ENCODE data around the gene LYAR.

LYAR gene

GRCh38 chr4:4281787-4282186 lies 8.2 kb downstream of the LYAR start:
- Histone ChIP-seq H3K27ac (ENCODE audit: low read depth, low read length) (no peak overlapping the region), H3K9ac (ENCODE audit: low read length) (no peak overlapping the region), H4K20me1 (ENCODE audit: low read depth, low read length) (no peaks in the 10 kb centered on the region), H3K79me2 (ENCODE audit: insufficient read depth, low read length) (peaks cover 22% of the 10 kb centered on the region), H3K4me2 (ENCODE audit: low read depth, low read length, poor library complexity, severe bottlenecking) (no peak overlapping the region), H3K36me3 (ENCODE audit: low read length) (peaks cover 49% of the 10 kb centered on the region), H3K9me2 (replicated peaks; ENCODE audit: insufficient read depth, low read length) (no peaks in the 10 kb centered on the region), H3K4me3 (ENCODE audit: insufficient read depth, low read length, poor library complexity, severe bottlenecking) (no peak overlapping the region), H2AFZ (ENCODE audit: low read depth, low read length, severe bottlenecking) (no peak overlapping the region), H3K27me3 (ENCODE audit: low read length) (no peaks in the 10 kb centered on the region), H3F3A (ENCODE audit: insufficient read depth) (peaks cover 6% of the 10 kb centered on the region; the same call in 1 of the 2 replicates), H3K9me3 (ENCODE audit: insufficient read depth, low read length) (no peaks in the 10 kb centered on the region)
- TF ChIP-seq EZH2phosphoT487 (conservative IDR thresholded peaks at IDR 0.05; ENCODE audit: low read length), result no peak
- TF ChIP-seq CTCF (IDR thresholded peaks at IDR 0.05; ENCODE audit: insufficient read depth, low read length, poor library complexity, severe bottlenecking), result no peak

- no peak for TF ChIP-seq CTCF (IDR thresholded peaks at IDR 0.05; ENCODE audit: insufficient read depth, low read length, poor library complexity, severe bottlenecking)
- no peak for TF ChIP-seq EZH2phosphoT487 (conservative IDR thresholded peaks at IDR 0.05; ENCODE audit: low read length)
- H3K9me2 ChIP-seq (replicated peaks; ENCODE audit: insufficient read depth, low read length), result no peaks in the 10 kb centered on the region
- H3F3A ChIP-seq (ENCODE audit: insufficient read depth), result peaks cover 6% of the 10 kb centered on the region; the same call in 1 of the 2 replicates
- no peak overlapping the region for H3K9ac ChIP-seq (ENCODE audit: low read length)
- H2AFZ ChIP-seq (ENCODE audit: low read depth, low read length, severe bottlenecking), result no peak overlapping the region
- H3K79me2 ChIP-seq (ENCODE audit: insufficient read depth, low read length), result no peaks in the 10 kb centered on the region
- H4K20me1 ChIP-seq (ENCODE audit: low read depth, low read length), result no peaks in the 10 kb centered on the region
- H3K9me3 ChIP-seq (ENCODE audit: insufficient read depth, low read length), result no peaks in the 10 kb centered on the region
- H3K27me3 ChIP-seq (ENCODE audit: low read length), result no peaks in the 10 kb centered on the region
- no peak overlapping the region for H3K4me2 ChIP-seq (ENCODE audit: low read depth, low read length, poor library complexity, severe bottlenecking)
- peaks cover 44% of the 10 kb centered on the region for H3K36me3 ChIP-seq (ENCODE audit: low read length)
- H3K4me3 ChIP-seq (ENCODE audit: insufficient read depth, low read length, poor library complexity, severe bottlenecking), result no peak overlapping the region
- no peak overlapping the region for H3K27ac ChIP-seq (ENCODE audit: low read depth, low read length)
Observed at GRCh38 chr4:4277531-4277930, 12.4 kb downstream of the LYAR start.

GRCh38 chr4:4274226-4274625 lies 15.7 kb downstream of the LYAR start:
- Histone ChIP-seq H3K4me3 (ENCODE audit: insufficient read depth, low read length, poor library complexity, severe bottlenecking) (no peak overlapping the region), H3K9me3 (ENCODE audit: insufficient read depth, low read length) (no peaks in the 10 kb centered on the region), H3K9me2 (replicated peaks; ENCODE audit: insufficient read depth, low read length) (no peaks in the 10 kb centered on the region), H3K79me2 (ENCODE audit: insufficient read depth, low read length) (no peaks in the 10 kb centered on the region), H2AFZ (ENCODE audit: low read depth, low read length, severe bottlenecking) (no peak overlapping the region), H3F3A (ENCODE audit: insufficient read depth) (peaks cover 5% of the 10 kb centered on the region; the same call in 1 of the 2 replicates), H3K27me3 (ENCODE audit: low read length) (no peaks in the 10 kb centered on the region), H4K20me1 (ENCODE audit: low read depth, low read length) (no peaks in the 10 kb centered on the region), H3K36me3 (ENCODE audit: low read length) (peaks cover 43% of the 10 kb centered on the region), H3K9ac (ENCODE audit: low read length) (no peak overlapping the region), H3K4me2 (ENCODE audit: low read depth, low read length, poor library complexity, severe bottlenecking) (no peak overlapping the region), H3K27ac (ENCODE audit: low read depth, low read length) (no peak overlapping the region)
- no peak for TF ChIP-seq EZH2phosphoT487 (conservative IDR thresholded peaks at IDR 0.05; ENCODE audit: low read length)
- TF ChIP-seq CTCF (IDR thresholded peaks at IDR 0.05; ENCODE audit: insufficient read depth, low read length, poor library complexity, severe bottlenecking), result no peak
